ENCODE data around the gene NELFB.

NELFB gene

DNA sequence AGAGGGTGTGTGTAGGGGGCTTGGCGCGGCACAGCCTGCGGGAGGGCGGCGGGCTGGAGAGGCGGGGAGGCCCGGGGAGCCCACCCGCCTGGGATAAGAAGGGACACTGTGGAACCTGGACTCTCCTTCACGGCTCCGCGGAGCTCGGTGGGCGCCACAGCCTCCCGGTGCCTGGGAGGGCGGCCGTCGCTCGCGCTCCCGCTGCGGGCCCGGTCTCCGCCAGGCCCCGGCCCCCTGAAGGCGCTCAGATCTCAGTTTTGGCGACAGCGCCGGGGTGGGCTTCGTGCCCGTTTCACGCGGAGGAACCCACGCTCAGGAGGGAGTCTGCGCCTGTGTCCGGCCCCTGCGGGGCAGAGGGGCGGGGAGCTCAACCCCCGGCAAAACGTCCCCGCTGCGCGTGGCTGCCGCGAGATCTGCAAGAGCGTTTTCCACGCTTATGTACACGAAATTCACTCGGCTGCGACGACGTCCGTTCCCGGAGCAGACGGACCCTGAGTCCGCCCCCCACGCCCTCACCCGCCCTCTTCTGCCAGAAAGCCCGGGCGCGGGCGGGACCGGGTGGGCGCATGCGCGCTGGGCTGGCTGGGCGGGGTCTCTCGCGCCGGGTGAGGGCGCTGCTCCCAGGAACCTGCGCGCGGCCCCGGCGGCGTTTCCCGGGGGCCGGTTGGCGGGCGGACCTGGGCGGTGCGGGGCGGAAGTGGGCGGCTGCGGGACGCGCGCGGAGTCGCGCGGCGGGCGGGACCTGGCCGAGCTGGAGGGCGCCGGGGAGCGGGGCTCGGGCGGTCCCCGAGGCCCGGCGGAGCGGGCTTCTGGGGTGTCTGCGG, at the start of gene NELFB:
NELFB (plus strand) TSS at position 704 of the 824 bp plus-strand sequence.
- DNase-seq (ENCODE audit: low read depth in 1 of 2, low spot score in 1 of 2) = peak; percentile 93 to 96

DNA sequence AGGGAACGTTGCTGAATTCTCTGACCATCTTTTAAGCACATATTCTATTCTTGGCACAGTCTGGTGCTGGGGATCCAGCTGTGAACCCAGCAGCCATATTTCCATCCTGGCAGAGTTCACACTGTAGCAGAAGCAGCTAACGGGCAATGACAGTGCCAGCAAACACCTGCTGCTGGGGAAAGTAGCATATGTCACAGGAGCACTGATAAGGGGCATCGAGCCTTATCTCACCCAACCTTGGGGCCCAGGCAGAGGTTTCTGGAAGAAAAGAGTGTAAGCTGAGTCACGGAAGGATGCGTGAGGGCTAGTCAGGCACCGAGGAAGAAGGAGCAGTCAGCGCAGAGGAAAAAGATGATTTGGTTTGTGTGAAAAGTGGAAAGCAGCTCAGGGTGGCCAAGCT, 48.5 kb upstream of the NELFB start:
- DNase-seq (ENCODE audit: low read depth in 1 of 2, low spot score in 1 of 2) = no peak

GRCh38 chr9:137211532-137211931, 43.6 kb upstream of the NELFB start:
- DNase-seq (ENCODE audit: low read depth in 1 of 2, low spot score in 1 of 2) = no peak

- DNase-seq (ENCODE audit: low read depth in 1 of 2, low spot score in 1 of 2) = no peak
These were observed 42.6 kb upstream of the NELFB start for GRCh38 chr9:137212520-137212919.

DNA sequence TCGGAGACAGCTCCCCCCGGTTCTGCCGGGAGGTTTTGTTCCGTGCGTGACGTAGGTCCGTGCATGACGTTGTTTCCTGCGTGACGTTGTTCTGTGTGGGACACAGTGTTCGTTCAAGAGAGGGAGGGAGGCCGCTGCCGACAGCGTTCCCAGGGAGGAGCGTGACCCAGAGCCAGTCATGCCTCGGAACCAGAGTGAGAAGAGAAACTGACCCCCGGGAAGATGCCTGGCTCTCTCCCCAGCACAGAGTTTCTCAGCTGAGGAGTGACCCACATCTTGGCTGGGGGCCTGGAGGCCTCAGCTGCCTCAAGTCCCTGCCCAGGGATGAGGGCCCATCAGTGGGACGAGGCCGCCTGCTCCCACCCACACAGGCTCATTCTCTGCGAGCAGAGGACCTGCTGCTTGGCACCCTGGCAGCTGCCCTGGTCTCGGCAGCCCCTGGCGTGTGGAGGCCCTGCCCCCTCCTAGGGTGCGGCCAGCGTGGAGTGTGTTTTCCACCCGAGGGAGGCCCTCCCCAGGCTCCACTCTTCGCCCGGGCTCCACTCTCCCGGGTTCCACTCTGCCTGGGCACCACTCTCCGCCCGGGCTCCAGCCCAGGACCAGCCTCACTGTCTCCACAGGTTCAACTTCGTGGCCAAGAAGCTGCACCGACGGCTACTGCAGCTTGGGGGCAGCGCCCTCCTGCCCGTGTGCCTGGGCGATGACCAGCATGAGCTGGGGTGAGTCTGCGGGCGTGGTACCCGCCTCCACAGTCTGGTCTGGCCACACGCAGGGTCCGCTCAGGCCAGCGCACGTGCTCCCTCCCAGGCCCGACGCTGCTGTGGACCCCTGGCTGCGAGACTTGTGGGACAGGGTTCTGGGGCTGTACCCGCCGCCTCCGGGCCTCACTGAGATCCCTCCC, 41.7 kb upstream of the NELFB start:
- no peak for DNase-seq (ENCODE audit: low read depth in 1 of 2, low spot score in 1 of 2)

- DNase-seq (ENCODE audit: low read depth in 1 of 2, low spot score in 1 of 2) = no peak
These were observed 40.5 kb upstream of the NELFB start for GRCh38 chr9:137214620-137215019.

- no peak for DNase-seq (ENCODE audit: low read depth in 1 of 2, low spot score in 1 of 2)
These were observed 39.7 kb upstream of the NELFB start for GRCh38 chr9:137215196-137215986.

- no peak for DNase-seq (ENCODE audit: low read depth in 1 of 2, low spot score in 1 of 2)
These were observed 38.8 kb upstream of the NELFB start for GRCh38 chr9:137216188-137216965.

- no peak for DNase-seq (ENCODE audit: low read depth in 1 of 2, low spot score in 1 of 2)
These were observed 37.6 kb upstream of the NELFB start for GRCh38 chr9:137217276-137218211.

- no peak for DNase-seq (ENCODE audit: low read depth in 1 of 2, low spot score in 1 of 2)
These were observed 36.8 kb upstream of the NELFB start for GRCh38 chr9:137218212-137218753.

- DNase-seq (ENCODE audit: low read depth in 1 of 2, low spot score in 1 of 2) = no peak
These were observed 36.3 kb upstream of the NELFB start for GRCh38 chr9:137218754-137219271.

DNA sequence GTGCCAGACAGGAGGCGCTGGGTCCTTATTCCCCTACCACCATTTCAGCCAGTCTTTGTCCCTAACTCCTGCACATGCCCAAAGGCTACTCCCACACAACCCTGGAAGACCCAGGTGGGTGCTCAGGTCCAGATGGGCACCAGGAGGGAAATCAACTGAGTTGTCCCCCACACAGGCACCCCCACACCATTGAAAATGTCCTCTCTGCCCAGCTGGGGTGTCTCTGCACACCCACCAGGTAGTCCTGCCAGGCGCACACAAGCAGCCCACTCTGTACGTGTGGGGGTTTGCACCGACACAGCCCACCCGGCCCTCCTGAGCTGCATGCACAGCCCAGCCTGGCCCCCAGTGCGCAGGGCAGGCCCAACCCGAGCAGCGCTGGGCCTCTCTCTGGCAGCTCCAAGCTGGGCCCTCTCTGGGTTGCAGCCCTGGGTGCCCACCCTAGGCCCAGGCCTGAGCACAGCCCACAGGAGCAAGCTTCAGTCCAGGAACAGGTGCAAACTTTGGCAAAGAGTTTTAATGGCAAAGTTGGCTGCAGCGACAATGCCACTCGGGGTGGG, 35.3 kb upstream of the NELFB start:
- DNase-seq (ENCODE audit: low read depth in 1 of 2, low spot score in 1 of 2) = no peak

DNA sequence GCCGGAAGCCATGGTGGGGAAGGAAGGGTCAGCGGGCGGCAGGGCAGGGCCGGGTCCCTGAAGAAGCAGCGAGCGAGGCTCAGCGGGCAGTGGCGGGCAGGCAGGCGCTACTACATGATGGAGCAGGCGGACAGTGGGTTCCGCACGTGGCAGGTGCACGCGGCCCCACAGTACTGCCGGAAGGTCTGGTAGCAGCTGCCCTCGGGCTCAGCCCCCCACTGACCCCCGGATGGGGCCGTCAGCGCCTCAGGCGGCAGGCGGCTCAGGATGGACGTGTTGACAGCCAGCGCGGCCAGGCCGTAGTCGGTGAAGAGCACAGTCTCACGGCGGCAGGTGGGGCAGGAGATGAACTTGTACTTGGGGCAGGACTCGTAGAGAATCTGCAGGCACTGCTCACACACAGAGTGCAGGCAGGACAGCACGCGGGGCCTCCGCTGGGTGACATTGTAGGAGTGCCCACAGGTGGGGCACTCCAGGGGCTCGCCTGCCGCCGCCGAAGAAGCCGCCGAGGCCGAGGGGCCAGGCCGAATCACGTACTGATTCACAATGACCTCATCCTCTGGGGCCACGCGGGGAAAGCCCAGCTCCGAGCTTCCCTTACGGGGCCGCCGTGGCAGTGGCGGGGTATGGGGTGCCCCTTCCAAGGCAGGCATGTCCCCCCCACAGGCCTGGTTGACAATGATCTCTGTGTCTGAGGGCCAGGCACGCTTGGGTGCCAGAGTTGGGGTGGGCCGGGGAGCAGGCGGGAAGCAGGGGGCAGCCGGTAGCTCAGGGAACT, 34.6 kb upstream of the NELFB start:
- DNase-seq (ENCODE audit: low read depth in 1 of 2, low spot score in 1 of 2) = no peak

GRCh38 chr9:137221095-137221505, 34.0 kb upstream of the NELFB start:
- no peak for DNase-seq (ENCODE audit: low read depth in 1 of 2, low spot score in 1 of 2)

DNA sequence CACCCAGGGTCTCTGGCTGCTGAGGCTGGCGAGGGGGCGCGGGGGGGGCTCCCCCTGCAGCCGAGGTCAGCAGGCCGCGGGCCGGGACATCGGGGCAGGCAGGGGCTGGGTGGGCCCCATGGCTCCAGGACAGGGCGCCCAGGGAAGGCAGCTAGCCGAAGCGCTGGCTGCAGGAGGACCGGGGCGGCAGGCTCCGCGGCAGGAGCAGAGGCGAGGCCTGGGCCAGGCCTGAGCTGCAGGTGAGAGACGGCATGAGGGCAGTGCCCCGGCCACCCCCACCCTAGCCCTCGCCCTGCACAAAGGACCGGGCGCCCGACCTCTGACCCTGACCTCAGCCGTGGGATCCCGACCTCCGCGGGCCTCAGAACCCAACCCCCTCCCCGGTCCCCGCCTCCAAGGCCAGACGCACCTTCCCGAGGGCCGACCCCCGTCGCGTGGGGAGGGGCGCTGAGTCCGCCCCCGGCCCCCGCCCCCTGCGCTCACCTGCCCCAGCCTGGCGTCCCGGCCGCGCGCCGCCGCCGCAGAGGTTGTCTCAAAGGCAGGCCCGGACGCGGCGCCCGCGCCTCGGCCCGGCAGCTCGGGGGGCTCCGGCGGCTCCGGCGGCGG, 33.5 kb upstream of the NELFB start:
- DNase-seq (ENCODE audit: low read depth in 1 of 2, low spot score in 1 of 2) = no peak

- no peak for DNase-seq (ENCODE audit: low read depth in 1 of 2, low spot score in 1 of 2)
These were observed 32.7 kb upstream of the NELFB start, which contains the start of gene RNF208 for GRCh38 chr9:137222190-137223077. Gene RNF208 (minus strand): TSS chr9:137222240. CDS start chr9:137221212, 1,028 bp downstream.
